Parathyroid adenoma (tissue), 2 donors: Measurements from ENCODE around the gene MT1X.
A peak's percentile ranks its signal among the peaks of the same experiment; 100 is the strongest.

Source experiments
- H2AFZ ChIP-seq: fragments of 300-600 bp; sonication (generic); one replicate; pipeline ENCODE4 v1.7.0; 2017; ENCODE audit warnings: antibody characterized with exemption, mild to moderate bottlenecking
- H3K27ac ChIP-seq: fragments of 300-600 bp; sonication (generic); one replicate; pipeline ENCODE4 v1.7.0; 2017
- H3K27me3 ChIP-seq: fragments of 300-600 bp; sonication (generic); one replicate; pipeline ENCODE4 v1.7.0; 2017; ENCODE audit warnings: low read length; ENCODE audit not compliant: control insufficient read depth, insufficient read depth
- H3K36me3 ChIP-seq: fragments of 300-600 bp; sonication (generic); one replicate; pipeline ENCODE4 v1.7.0; 2017; ENCODE audit warnings: low read length; ENCODE audit not compliant: control insufficient read depth, insufficient read depth
- H3K4me1 ChIP-seq: fragments of 300-600 bp; sonication (generic); one replicate; pipeline ENCODE4 v1.7.0; 2017; ENCODE audit warnings: control low read depth
- H3K4me2 ChIP-seq: fragments of 300-600 bp; sonication (generic); one replicate; pipeline ENCODE4 v1.7.0; 2017; ENCODE audit warnings: low read length
- H3K4me3 ChIP-seq: fragments of 300-600 bp; sonication (generic); one replicate; pipeline ENCODE4 v1.7.0; 2017; ENCODE audit warnings: low read depth, low read length
- H3K79me2 ChIP-seq: fragments of 300-600 bp; sonication (generic); one replicate; pipeline ENCODE4 v1.7.0; 2017; ENCODE audit warnings: control low read depth
- H3K9ac ChIP-seq: fragments of 300-600 bp; sonication (generic); one replicate; pipeline ENCODE4 v1.7.0; 2017; ENCODE audit warnings: mild to moderate bottlenecking
- H3K9me3 ChIP-seq: fragments of 300-600 bp; sonication (generic); one replicate; pipeline ENCODE4 v1.7.0; 2017; ENCODE audit warnings: low read length; ENCODE audit not compliant: control insufficient read depth
- CTCF ChIP-seq: fragments of 300-600 bp; sonication (generic); IDR thresholded peaks from one replicate; pipeline ENCODE4 v1.7.0; 2017; ENCODE audit warnings: antibody characterized with exemption, mild to moderate bottlenecking
- donor health status: primary hyperparathyroidism.

MT1X gene

GRCh38 chr16:56635441-56635967, 46.8 kb upstream of the MT1X start:
- Histone ChIP-seq H3K9ac (no peak overlapping the region), H3K9me3 (no peaks in the 10 kb centered on the region), H3K4me2 (peak overlapping the region; percentile 44), H3K27ac (no peak overlapping the region), H3K36me3 (no peaks in the 10 kb centered on the region), H3K27me3 (no peaks in the 10 kb centered on the region), H3K4me1 (no peaks in the 10 kb centered on the region), H2AFZ (no peak overlapping the region), H3K4me3 (no peak overlapping the region), H3K79me2 (no peaks in the 10 kb centered on the region)
- no peak for TF ChIP-seq CTCF

GRCh38 chr16:56636616-56637413, 45.5 kb upstream of the MT1X start:
- Histone ChIP-seq H3K27me3 (no peaks in the 10 kb centered on the region), H3K4me3 (no peak overlapping the region)
- no peak for TF ChIP-seq CTCF

GRCh38 chr16:56637814-56638750, 44.2 kb upstream of the MT1X start, which contains the start of gene MT1A:
Gene MT1A (plus strand): TSS chr16:56638666. CDS start chr16:56638739, 73 bp downstream.
- Histone ChIP-seq H3K4me3 (peak within 1 kb of the TSS; percentile 59), H2AFZ (peak within 1 kb of the TSS; percentile 54), H3K27me3 (no peaks in the 10 kb centered on the region), H3K36me3 (no peaks in the 10 kb centered on the region), H3K9me3 (no peaks in the 10 kb centered on the region), H3K27ac (no peak within 1 kb of the TSS), H3K4me2 (peak within 1 kb of the TSS; percentile 83), H3K4me1 (no peaks in the 10 kb centered on the region), H3K79me2 (no peaks in the 10 kb centered on the region), H3K9ac (no peak within 1 kb of the TSS)
- no peak for TF ChIP-seq CTCF

More at GRCh38 chr16:56636616-56637413, 45.5 kb upstream of the MT1X start:
- Histone ChIP-seq H3K9ac (no peak overlapping the region), H3K36me3 (no peaks in the 10 kb centered on the region), H3K79me2 (no peaks in the 10 kb centered on the region), H3K9me3 (no peaks in the 10 kb centered on the region), H2AFZ (no peak overlapping the region), H3K27ac (no peak overlapping the region), H3K4me2 (no peak overlapping the region), H3K4me1 (no peaks in the 10 kb centered on the region)

GRCh38 chr16:56639045-56639444, 43.2 kb upstream of the MT1X start:
- Histone ChIP-seq H3K4me1 (peaks cover 4% of the 10 kb centered on the region), H3K4me3 (no peak overlapping the region), H3K9ac (no peak overlapping the region), H3K36me3 (no peaks in the 10 kb centered on the region), H2AFZ (no peak overlapping the region), H3K27ac (no peak overlapping the region), H3K4me2 (no peak overlapping the region), H3K79me2 (no peaks in the 10 kb centered on the region), H3K9me3 (no peaks in the 10 kb centered on the region), H3K27me3 (no peaks in the 10 kb centered on the region)
- TF ChIP-seq CTCF, result no peak
